ACC112 (cell line): ENCODE results near the gene C9orf85.
"Not testable (repeated sequence)": the region's sequence is repeated elsewhere in the genome, so short reads cannot be mapped to it uniquely, and the experiment has no call there.

Experiments used
- H2AFZ ChIP-seq: fragments of 200-600 bp; sonication (generic); one replicate; pipeline ENCODE4 v1.6.0; 2017; ENCODE audit warnings: antibody characterized with exemption, low read length; ENCODE audit not compliant: unreplicated experiment
- H3K27ac ChIP-seq: fragments of 200-600 bp; sonication (generic); 2 replicates; pipeline ENCODE4 v1.5.1; 2014; ENCODE audit warnings: low read depth, mild to moderate bottlenecking, antibody characterized with exemption, low read length, moderate library complexity
- H3K27me3 ChIP-seq: fragments of 200-600 bp; sonication (generic); 2 replicates; pipeline ENCODE4 v1.6.1; 2014; ENCODE audit warnings: mild to moderate bottlenecking, antibody characterized with exemption, low read length, moderate library complexity, mixed read lengths; ENCODE audit not compliant: insufficient read depth
- H3K36me3 ChIP-seq: fragments of 200-600 bp; sonication (generic); 2 replicates; pipeline ENCODE4 v1.6.1; 2016; ENCODE audit warnings: mild to moderate bottlenecking, antibody characterized with exemption, low read length, moderate library complexity, mixed read lengths; ENCODE audit not compliant: insufficient read depth
- H3K4me1 ChIP-seq: fragments of 200-600 bp; sonication (generic); one replicate; pipeline ENCODE4 v1.6.1; 2016; ENCODE audit warnings: low read length, mixed read lengths; ENCODE audit not compliant: insufficient read depth, unreplicated experiment, control insufficient read depth
- H3K4me3 ChIP-seq: fragments of 200-600 bp; sonication (generic); 2 replicates; pipeline ENCODE4 v1.5.1; 2014; ENCODE audit warnings: mild to moderate bottlenecking, low read depth, low read length
- H3K79me2 ChIP-seq: fragments of 200-600 bp; sonication (generic); one replicate; pipeline ENCODE4 v1.6.0; 2016; ENCODE audit warnings: low read length; ENCODE audit not compliant: control insufficient read depth, unreplicated experiment, insufficient read depth

The C9orf85 gene

GRCh38 chr9:71886541-71886940, 24.9 kb upstream of the C9orf85 start:
- H2AFZ ChIP-seq, result no peak overlapping the region
- H3K4me1 ChIP-seq, result no peaks in the 10 kb centered on the region
- peaks cover 15% of the 10 kb centered on the region for H3K79me2 ChIP-seq
- H3K27ac ChIP-seq, result no peak overlapping the region
- no peaks in the 10 kb centered on the region for H3K27me3 ChIP-seq
- no peak overlapping the region for H3K4me3 ChIP-seq
- peaks cover 7% of the 10 kb centered on the region; the same call in 1 of the 2 replicates for H3K36me3 ChIP-seq

DNA sequence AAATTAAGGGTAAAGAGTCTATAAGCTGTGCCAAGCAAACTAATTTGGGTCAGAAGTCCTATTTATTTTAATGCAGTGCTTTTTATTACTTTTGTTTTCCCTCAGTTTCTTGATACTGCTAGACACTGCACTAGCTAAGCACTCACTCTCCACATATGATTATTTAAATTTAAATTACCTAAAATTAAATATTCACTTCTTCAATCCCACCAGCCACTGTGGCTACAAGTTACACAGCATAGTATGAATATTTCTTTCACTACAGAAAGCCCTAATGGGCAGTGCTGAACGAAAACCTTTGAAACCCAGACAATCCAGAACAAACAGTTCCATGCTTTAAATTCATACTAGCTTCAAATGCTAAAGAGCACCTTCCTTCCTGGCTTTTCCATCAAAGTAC, 24.1 kb upstream of the C9orf85 start:
- H3K79me2 ChIP-seq, result peaks cover 15% of the 10 kb centered on the region
- no peak overlapping the region for H3K27ac ChIP-seq
- H3K4me3 ChIP-seq, result no peak overlapping the region

DNA sequence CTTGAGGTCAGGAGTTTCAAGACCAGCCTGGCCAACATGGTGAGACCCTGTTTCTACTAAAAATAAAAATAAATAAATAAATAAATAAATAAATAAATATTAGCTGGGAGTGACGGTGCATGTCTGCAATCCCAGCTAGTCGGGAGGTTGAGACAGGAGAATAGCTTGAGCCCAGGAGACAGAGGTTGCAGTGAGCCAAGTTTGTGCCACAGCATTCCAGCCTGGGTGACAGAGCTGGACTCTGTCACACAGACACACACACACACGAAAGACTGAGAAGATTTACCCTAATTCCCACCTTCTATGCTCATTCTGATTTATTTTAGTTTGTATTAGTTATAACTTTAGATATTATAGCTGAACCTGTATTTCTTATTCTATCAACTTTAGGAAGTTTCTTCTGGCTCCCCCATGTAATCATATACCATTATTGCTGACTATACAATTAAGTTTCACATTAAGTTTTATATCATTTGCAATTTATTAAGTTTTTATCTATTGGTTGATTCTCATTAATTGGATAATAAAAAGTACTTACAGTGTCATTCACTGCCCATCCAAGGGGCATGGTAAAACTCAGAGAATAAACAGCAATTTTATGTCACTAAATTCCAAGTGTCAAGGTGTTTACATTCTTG, 21.3 kb upstream of the C9orf85 start:
- no peaks in the 10 kb centered on the region for H3K4me1 ChIP-seq
- no peak overlapping the region for H2AFZ ChIP-seq
- no peaks in the 10 kb centered on the region for H3K27me3 ChIP-seq
- no peak overlapping the region for H3K4me3 ChIP-seq
- no peaks in the 10 kb centered on the region for H3K36me3 ChIP-seq
- no peak overlapping the region for H3K27ac ChIP-seq
- peaks cover 23% of the 10 kb centered on the region for H3K79me2 ChIP-seq

More for the DNA sequence above, 24.1 kb upstream of the C9orf85 start:
- Histone ChIP-seq H3K36me3 (peaks cover 7% of the 10 kb centered on the region; the same call in 1 of the 2 replicates), H3K4me1 (no peaks in the 10 kb centered on the region), H3K27me3 (no peaks in the 10 kb centered on the region), H2AFZ (no peak overlapping the region)

GRCh38 chr9:71891557-71892189, 19.8 kb upstream of the C9orf85 start:
- Histone ChIP-seq H3K27ac (no peak overlapping the region), H3K36me3 (no peaks in the 10 kb centered on the region), H2AFZ (no peak overlapping the region), H3K79me2 (peaks cover 24% of the 10 kb centered on the region), H3K4me1 (no peaks in the 10 kb centered on the region), H3K27me3 (no peaks in the 10 kb centered on the region), H3K4me3 (no peak overlapping the region)

DNA sequence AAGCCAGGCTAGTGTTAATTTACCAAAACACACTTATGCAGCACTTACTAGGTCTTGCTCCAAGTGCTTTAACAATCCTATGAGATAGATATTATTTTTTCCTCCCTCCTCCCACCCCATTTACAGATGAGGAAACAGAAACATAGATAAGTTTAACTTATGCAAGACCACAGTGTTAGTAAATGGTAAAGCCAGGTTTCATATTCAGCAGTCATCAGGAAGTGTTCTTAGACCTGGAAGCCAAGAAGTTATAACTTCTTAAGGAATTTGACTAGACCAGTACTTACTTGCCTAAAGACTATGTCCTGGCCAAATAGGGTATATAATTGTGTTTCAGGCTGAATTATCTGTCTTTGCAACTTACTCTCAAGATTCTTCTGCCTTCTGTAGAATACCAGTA, 16.3 kb upstream of the C9orf85 start:
- H3K27me3 ChIP-seq, result no peaks in the 10 kb centered on the region
- H3K27ac ChIP-seq, result no peak overlapping the region
- no peak overlapping the region for H3K4me3 ChIP-seq
- no peaks in the 10 kb centered on the region for H3K4me1 ChIP-seq
- peaks cover 32% of the 10 kb centered on the region for H3K79me2 ChIP-seq
- H3K36me3 ChIP-seq, result no peaks in the 10 kb centered on the region
- no peak overlapping the region for H2AFZ ChIP-seq

DNA sequence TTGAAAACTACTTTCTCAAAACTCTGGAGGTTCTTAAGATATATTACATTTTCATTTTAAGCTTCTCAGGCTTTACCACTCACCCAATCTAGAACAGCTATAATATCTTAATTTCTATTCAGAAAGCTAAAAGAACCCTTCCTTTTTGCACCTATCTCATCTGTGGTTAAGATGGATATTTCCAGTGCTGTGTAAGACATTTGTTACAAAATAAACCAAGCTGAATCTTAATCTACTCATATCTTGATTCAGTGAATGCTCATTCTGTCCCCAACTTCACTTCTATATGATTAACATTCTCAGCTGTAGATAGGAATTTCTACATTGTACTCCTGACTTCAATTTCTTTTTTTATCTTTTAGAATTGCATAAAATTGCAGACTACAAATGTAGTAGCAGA, 15.5 kb upstream of the C9orf85 start:
- Histone ChIP-seq H3K79me2 (peaks cover 30% of the 10 kb centered on the region), H3K4me3 (no peak overlapping the region), H3K27ac (no peak overlapping the region), H3K4me1 (no peaks in the 10 kb centered on the region), H3K36me3 (no peaks in the 10 kb centered on the region), H2AFZ (no peak overlapping the region), H3K27me3 (no peaks in the 10 kb centered on the region)

DNA sequence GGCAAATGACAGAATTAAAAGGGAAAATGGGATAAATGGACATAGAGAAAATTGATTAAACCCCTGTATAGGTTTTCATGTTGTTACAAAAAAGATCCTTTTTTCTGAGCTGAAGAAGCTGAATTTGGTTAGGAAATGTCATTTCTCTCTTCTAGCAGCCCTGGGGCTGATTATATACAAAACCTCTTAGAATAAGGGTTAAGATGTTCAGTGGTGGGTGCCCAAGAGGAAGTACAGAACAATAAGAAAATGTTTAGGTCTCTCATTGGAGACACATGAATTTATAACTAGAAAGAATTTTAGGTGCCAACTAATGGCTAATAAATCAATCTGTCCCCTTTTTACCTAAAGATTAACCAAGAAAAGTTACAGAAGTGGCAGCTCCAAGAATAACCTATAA, 14.7 kb upstream of the C9orf85 start:
- Histone ChIP-seq H2AFZ (no peak overlapping the region), H3K36me3 (no peaks in the 10 kb centered on the region), H3K27ac (no peak overlapping the region), H3K4me1 (no peaks in the 10 kb centered on the region), H3K27me3 (no peaks in the 10 kb centered on the region), H3K4me3 (no peak overlapping the region), H3K79me2 (peaks cover 33% of the 10 kb centered on the region)

DNA sequence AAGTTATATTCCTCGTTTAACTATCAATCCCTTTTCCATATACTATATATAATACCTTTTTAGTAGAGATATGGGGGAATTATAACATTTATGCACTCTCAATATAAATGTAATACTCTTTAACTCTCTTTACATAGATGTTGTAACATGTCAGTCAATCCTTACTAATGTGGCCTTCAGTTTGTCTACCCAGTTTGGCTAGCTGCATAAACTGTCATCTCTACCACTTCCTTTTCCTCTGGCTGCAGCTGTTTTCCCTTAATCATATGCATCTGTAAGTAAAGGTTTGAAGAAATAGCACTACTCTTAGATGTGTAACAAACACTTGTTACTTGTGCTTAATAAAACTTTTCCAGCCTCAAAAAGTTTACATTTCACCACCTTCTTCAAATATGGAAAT, 13.9 kb upstream of the C9orf85 start:
- Histone ChIP-seq H3K36me3 (no peaks in the 10 kb centered on the region), H3K4me1 (no peaks in the 10 kb centered on the region), H3K4me3 (no peak overlapping the region), H3K27me3 (no peaks in the 10 kb centered on the region), H3K79me2 (peaks cover 42% of the 10 kb centered on the region), H3K27ac (no peak overlapping the region), H2AFZ (no peak overlapping the region)

- not testable (repeated sequence) for H3K4me3 ChIP-seq, H3K4me1 ChIP-seq, H2AFZ ChIP-seq, H3K36me3 ChIP-seq, H3K27me3 ChIP-seq, H3K27ac ChIP-seq
- peaks cover 52% of the 10 kb centered on the region for H3K79me2 ChIP-seq
These were observed 12.7 kb upstream of the C9orf85 start for GRCh38 chr9:71898756-71899155.

GRCh38 chr9:71901695-71902597, 9.5 kb upstream of the C9orf85 start:
- no peak overlapping the region for H3K27ac ChIP-seq
- no peaks in the 10 kb centered on the region for H3K36me3 ChIP-seq
- H3K4me1 ChIP-seq, result no peaks in the 10 kb centered on the region
- no peak overlapping the region for H3K4me3 ChIP-seq
- H3K79me2 ChIP-seq, result peaks cover 57% of the 10 kb centered on the region
- no peak overlapping the region for H2AFZ ChIP-seq
- no peaks in the 10 kb centered on the region for H3K27me3 ChIP-seq
